HTERT RPE-1 (cell line): ENCODE data around the gene RPL27A.

Experiments
- in situ Hi-C: fragments of 300-500 bp; cut with MboI; formaldehyde crosslinking; loops from 4 replicates; pipeline ENCODE4 v1.14.3; 2020; ENCODE audit warnings: low sequenced_read_pairs

RPL27A gene

GRCh38 chr11:8720352-8720751 lies 37.8 kb downstream of the RPL27A start:
- in situ Hi-C loops, result no loop called here

- in situ Hi-C loops, result no loop called here
These were observed 38.4 kb downstream of the RPL27A start for GRCh38 chr11:8720868-8721608.

GRCh38 chr11:8721609-8722500 lies 39.3 kb downstream of the RPL27A start:
- in situ Hi-C loops, result no loop called here

GRCh38 chr11:8722809-8723208 lies 40.2 kb downstream of the RPL27A start:
- in situ Hi-C loops, result no loop called here

GRCh38 chr11:8723711-8724110 lies 41.1 kb downstream of the RPL27A start:
- in situ Hi-C loops, result no loop called here

- in situ Hi-C loops, result no loop called here
These were observed 42.1 kb downstream of the RPL27A start for GRCh38 chr11:8724682-8725081.

GRCh38 chr11:8726395-8726794 lies 43.8 kb downstream of the RPL27A start:
- in situ Hi-C loops, result no loop called here

- in situ Hi-C loops, result no loop called here
These were observed 46.0 kb downstream of the RPL27A start for GRCh38 chr11:8728563-8728962.

GRCh38 chr11:8729067-8729466 lies 46.5 kb downstream of the RPL27A start:
- in situ Hi-C loops, result no loop called here

GRCh38 chr11:8729837-8730696 lies 47.5 kb downstream of the RPL27A start:
- in situ Hi-C loops, result no loop called here

GRCh38 chr11:8730697-8731020 lies 48.1 kb downstream of the RPL27A start:
- in situ Hi-C loops, result no loop called here

- in situ Hi-C loops, result no loop called here
These were observed 49.2 kb downstream of the RPL27A start for GRCh38 chr11:8731647-8732323.

- in situ Hi-C loops, result no loop called here
These were observed 49.7 kb downstream of the RPL27A start for GRCh38 chr11:8732324-8732670.

- in situ Hi-C loops, result no loop called here
These were observed 50.2 kb downstream of the RPL27A start for GRCh38 chr11:8732748-8733241.

GRCh38 chr11:8733852-8734251 lies 51.3 kb downstream of the RPL27A start:
- in situ Hi-C loops, result no loop called here

GRCh38 chr11:8735094-8735493 lies 52.5 kb downstream of the RPL27A start:
- in situ Hi-C loops, result no loop called here

- in situ Hi-C loops, result no loop called here
These were observed 56.8 kb downstream of the RPL27A start for GRCh38 chr11:8739309-8739793.
